Fibroblast of lung (primary cell): Measurements from ENCODE around the gene PICALM. TPM values are rescaled to one million over a fixed set of nuclear protein-coding genes. Genes with fewer than 3 reads are reported as not detected.
"Not testable (repeated sequence)": the region's sequence is repeated elsewhere in the genome, so short reads cannot be mapped to it uniquely, and the experiment has no call there.

Experiments
- DNase-seq, 2 donors: peaks; one replicate each; pipeline versions ENCODE4 v3.0.0 to v3.0.0-alpha.2; 2010; ENCODE audit warnings: low read depth in 2 of 2
- H2AFZ ChIP-seq: 2 replicates; pipeline ENCODE4 v1.5.1; 2012; ENCODE audit warnings: low read length, control low read depth, inconsistent platforms
- H3K27ac ChIP-seq: 2 replicates; pipeline ENCODE4 v1.5.1; 2011; ENCODE audit warnings: low read length, control low read depth; ENCODE audit not compliant: insufficient read depth
- H3K27me3 ChIP-seq: 2 replicates; pipeline ENCODE4 v1.5.1; 2011; ENCODE audit warnings: mild to moderate bottlenecking, low read length; ENCODE audit not compliant: control insufficient read depth, insufficient read depth
- H3K36me3 ChIP-seq: 2 replicates; pipeline ENCODE4 v1.5.1; 2011; ENCODE audit warnings: low read length; ENCODE audit not compliant: control insufficient read depth, insufficient read depth
- H3K4me1 ChIP-seq: 2 replicates; pipeline ENCODE4 v1.5.1; 2011; ENCODE audit warnings: low read length; ENCODE audit not compliant: control insufficient read depth, insufficient read depth; ENCODE audit errors: extremely low read depth
- H3K4me2 ChIP-seq: 2 replicates; pipeline ENCODE4 v1.5.1; 2011; ENCODE audit warnings: low read length, control low read depth; ENCODE audit not compliant: insufficient read depth; ENCODE audit errors: extremely low read depth
- H3K4me3 ChIP-seq, 4 experiments: fragments of 200-600 bp in 1 of 4; sonication (generic) in 1 of 4; replicated peaks in 1 of 4; 2 replicates each; pipeline ENCODE4 v1.5.1; 2011 to 2016; ENCODE audit warnings: low read length in 4 of 4, low read depth in 3 of 4, mild to moderate bottlenecking in 3 of 4, control low read depth in 2 of 4, inconsistent platforms in 1 of 4, mixed read lengths in 1 of 4; ENCODE audit not compliant: insufficient read depth in 1 of 4; ENCODE audit errors: control extremely low read depth in 1 of 4
- H3K79me2 ChIP-seq: 2 replicates; pipeline ENCODE4 v1.5.1; 2012; ENCODE audit warnings: mild to moderate bottlenecking, low read length, inconsistent platforms; ENCODE audit not compliant: control insufficient read depth, insufficient read depth
- H3K9ac ChIP-seq: 2 replicates; pipeline ENCODE4 v1.5.1; 2011; ENCODE audit warnings: mild to moderate bottlenecking, low read length, control low read depth; ENCODE audit not compliant: insufficient read depth
- H3K9me3 ChIP-seq: 2 replicates; pipeline ENCODE4 v1.5.1; 2012; ENCODE audit warnings: low read depth, low read length; ENCODE audit not compliant: control insufficient read depth, insufficient read depth
- H4K20me1 ChIP-seq: 2 replicates; pipeline ENCODE4 v1.5.1; 2011; ENCODE audit warnings: low read length; ENCODE audit not compliant: control insufficient read depth, insufficient read depth; ENCODE audit errors: extremely low read depth
- EZH2 ChIP-seq: IDR thresholded peaks from 2 replicates; pipeline ENCODE4 v1.5.1; 2012; ENCODE audit warnings: low read length, control low read depth, mild to moderate bottlenecking; ENCODE audit errors: missing control alignments
- polyA plus RNA-seq, 2 donors: library from polyadenylated mRNA; depleted of rRNA in 1 of 2; stranded (reverse) in 1 of 2; unstranded in 1 of 2; fragments of >200 nt; gene quantifications; 2 replicates each; pipeline ENCODE4 v1.2.1, GENCODE V29; 2011 to 2012; ENCODE audit warnings: missing spikeins in 1 of 2
- total RNA-seq: library from RNA; depleted of rRNA; stranded (reverse); fragments of >200 nt; gene quantifications from 2 replicates; pipeline ENCODE4 v1.2.1, GENCODE V29; 2014
- TF ChIP-seq, protein P1 (sequence below), 2 donors: IDR thresholded peaks in 1 of 2; conservative IDR thresholded peaks in 1 of 2; 1 replicate in 1 of 2; 2 replicates in 1 of 2; pipeline ENCODE4 v1.5.1; 2011 to 2012; ENCODE audit warnings: low read length in 2 of 2, control low read depth in 1 of 2, inconsistent platforms in 1 of 2, low read depth in 1 of 2, mild to moderate bottlenecking in 1 of 2

PICALM gene
- total and polyA plus RNA-seq, 2 donors (not counting 1 experiment from before 2014, with no cell fraction given), result 291 to 322 TPM

GRCh38 chr11:85935751-85936150 is 133.1 kb downstream of the PICALM start:
- TF ChIP-seq EZH2, result no peak
- TF ChIP-seq, protein P1, sequence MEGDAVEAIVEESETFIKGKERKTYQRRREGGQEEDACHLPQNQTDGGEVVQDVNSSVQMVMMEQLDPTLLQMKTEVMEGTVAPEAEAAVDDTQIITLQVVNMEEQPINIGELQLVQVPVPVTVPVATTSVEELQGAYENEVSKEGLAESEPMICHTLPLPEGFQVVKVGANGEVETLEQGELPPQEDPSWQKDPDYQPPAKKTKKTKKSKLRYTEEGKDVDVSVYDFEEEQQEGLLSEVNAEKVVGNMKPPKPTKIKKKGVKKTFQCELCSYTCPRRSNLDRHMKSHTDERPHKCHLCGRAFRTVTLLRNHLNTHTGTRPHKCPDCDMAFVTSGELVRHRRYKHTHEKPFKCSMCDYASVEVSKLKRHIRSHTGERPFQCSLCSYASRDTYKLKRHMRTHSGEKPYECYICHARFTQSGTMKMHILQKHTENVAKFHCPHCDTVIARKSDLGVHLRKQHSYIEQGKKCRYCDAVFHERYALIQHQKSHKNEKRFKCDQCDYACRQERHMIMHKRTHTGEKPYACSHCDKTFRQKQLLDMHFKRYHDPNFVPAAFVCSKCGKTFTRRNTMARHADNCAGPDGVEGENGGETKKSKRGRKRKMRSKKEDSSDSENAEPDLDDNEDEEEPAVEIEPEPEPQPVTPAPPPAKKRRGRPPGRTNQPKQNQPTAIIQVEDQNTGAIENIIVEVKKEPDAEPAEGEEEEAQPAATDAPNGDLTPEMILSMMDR (conservative IDR thresholded peaks at IDR 0.05 in 1 of 2, IDR thresholded peaks at IDR 0.05 in 1 of 2; ENCODE audit: low read depth in 1 of 2, low read length in 2 of 2), result no peak
- H3K79me2 ChIP-seq, result no peaks in the 10 kb centered on the region
- H3K9me3 ChIP-seq, result no peaks in the 10 kb centered on the region
- H3K9ac ChIP-seq, result no peak overlapping the region
- H3K36me3 ChIP-seq, result no peaks in the 10 kb centered on the region
- H3K27me3 ChIP-seq, result no peaks in the 10 kb centered on the region
- H3K27ac ChIP-seq, result no peak overlapping the region
- no peak for DNase-seq
- H3K4me3 ChIP-seq, result no peak overlapping the region
- no peaks in the 10 kb centered on the region for H3K4me1 ChIP-seq
- no peak overlapping the region for H3K4me2 ChIP-seq
- H2AFZ ChIP-seq, result no peak overlapping the region
- no peaks in the 10 kb centered on the region for H4K20me1 ChIP-seq

- no peaks in the 10 kb centered on the region for H3K36me3 ChIP-seq
- peak overlapping the region; percentile 40 for H2AFZ ChIP-seq
- peak overlapping the region in 1 of 4 experiments; percentile 14 for H3K4me3 ChIP-seq
- no peaks in the 10 kb centered on the region for H4K20me1 ChIP-seq
- H3K27ac ChIP-seq, result no peak overlapping the region
- peak in 1 of 2 donors; percentile 22 for DNase-seq
- H3K27me3 ChIP-seq, result no peaks in the 10 kb centered on the region
- no peaks in the 10 kb centered on the region for H3K79me2 ChIP-seq
- no peaks in the 10 kb centered on the region for H3K9me3 ChIP-seq
- no peak for TF ChIP-seq EZH2
- TF ChIP-seq, protein P1 (conservative IDR thresholded peaks at IDR 0.05 in 1 of 2, IDR thresholded peaks at IDR 0.05 in 1 of 2; ENCODE audit: low read depth in 1 of 2, low read length in 2 of 2), result no peak
- no peaks in the 10 kb centered on the region for H3K4me1 ChIP-seq
- H3K9ac ChIP-seq, result no peak overlapping the region
- no peak overlapping the region for H3K4me2 ChIP-seq
Observed at GRCh38 chr11:85934596-85935169, 134.2 kb downstream of the PICALM start.

DNA sequence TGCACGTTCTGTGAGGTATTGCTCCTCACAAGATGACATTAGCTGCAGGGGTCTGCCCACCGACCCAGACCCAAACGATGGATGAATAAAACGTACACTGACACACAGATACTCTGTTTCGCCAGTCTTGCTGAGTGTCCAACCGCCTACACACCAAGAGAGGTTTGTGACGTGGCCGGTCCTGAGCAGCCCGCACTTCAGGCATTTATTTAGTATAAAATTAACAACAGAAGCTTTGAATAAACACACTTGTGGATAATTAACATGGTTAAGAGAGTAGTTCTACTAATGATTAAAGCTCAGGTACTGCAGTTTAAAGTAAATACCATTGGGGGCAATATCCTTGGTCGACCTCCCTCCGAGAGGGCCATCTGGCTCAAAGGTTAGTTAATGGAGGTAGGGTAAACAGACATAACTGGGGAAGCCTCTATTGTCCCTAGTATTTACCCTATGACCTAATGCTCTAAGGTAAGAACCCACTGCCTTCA is 138.0 kb downstream of the PICALM start:
- Histone ChIP-seq H3K27ac (no peak overlapping the region), H2AFZ (no peak overlapping the region), H3K36me3 (no peaks in the 10 kb centered on the region), H4K20me1 (no peaks in the 10 kb centered on the region), H3K9me3 (no peaks in the 10 kb centered on the region), H3K9ac (no peak overlapping the region), H3K4me2 (no peak overlapping the region), H3K4me3 (no peak overlapping the region), H3K79me2 (no peaks in the 10 kb centered on the region), H3K4me1 (no peaks in the 10 kb centered on the region), H3K27me3 (no peaks in the 10 kb centered on the region)
- TF ChIP-seq EZH2, result no peak
- TF ChIP-seq, protein P1 (conservative IDR thresholded peaks at IDR 0.05 in 1 of 2, IDR thresholded peaks at IDR 0.05 in 1 of 2; ENCODE audit: low read depth in 1 of 2, low read length in 2 of 2), result no peak
- no peak for DNase-seq

GRCh38 chr11:85926653-85927214 is 142.2 kb downstream of the PICALM start:
- H3K4me2 ChIP-seq, H3K9ac ChIP-seq, H3K27me3 ChIP-seq: not testable (repeated sequence)

More at GRCh38 chr11:85926653-85927214, 142.2 kb downstream of the PICALM start:
- not testable (repeated sequence) for H3K36me3 ChIP-seq, H2AFZ ChIP-seq, H3K4me3 ChIP-seq, H3K27ac ChIP-seq, H3K4me1 ChIP-seq, H4K20me1 ChIP-seq, DNase-seq, H3K9me3 ChIP-seq, H3K79me2 ChIP-seq
